WERI-Rb-1 (cell line): ENCODE measurements around the gene ZNF865.

ENCODE experiments used
- DNase-seq: peaks from one replicate; pipeline ENCODE4 v3.0.0-alpha.2; 2020
- H3K27ac ChIP-seq: fragments of 250-450 bp; sonication (Bioruptor Pico); 2 replicates; pipeline ENCODE4 v1.5.1; 2020; ENCODE audit warnings: mild to moderate bottlenecking, moderate library complexity
- H3K27me3 ChIP-seq: fragments of 250-450 bp; sonication (Bioruptor Pico); 2 replicates; pipeline ENCODE4 v1.5.1; 2021; ENCODE audit warnings: mild to moderate bottlenecking, low read depth, moderate library complexity; ENCODE audit not compliant: insufficient read depth, severe bottlenecking
- H3K36me3 ChIP-seq: fragments of 250-450 bp; sonication (Bioruptor Pico); 2 replicates; pipeline ENCODE4 v1.5.1; 2020; ENCODE audit warnings: mild to moderate bottlenecking, moderate library complexity
- H3K4me3 ChIP-seq: 2 replicates; pipeline ENCODE4 v1.5.1; 2011; ENCODE audit warnings: low read depth, mild to moderate bottlenecking, control low read depth, low read length
- H3K9me3 ChIP-seq: fragments of 250-450 bp; sonication (Bioruptor Pico); 2 replicates; pipeline ENCODE4 v1.5.1; 2021; ENCODE audit warnings: mild to moderate bottlenecking, moderate library complexity; ENCODE audit not compliant: severe bottlenecking
- TF ChIP-seq, protein P1 (sequence below): IDR thresholded peaks from 2 replicates; pipeline ENCODE4 v1.5.1; 2011; ENCODE audit warnings: low read depth, mild to moderate bottlenecking, control low read depth, inconsistent platforms, low read length

ZNF865 gene

DNA sequence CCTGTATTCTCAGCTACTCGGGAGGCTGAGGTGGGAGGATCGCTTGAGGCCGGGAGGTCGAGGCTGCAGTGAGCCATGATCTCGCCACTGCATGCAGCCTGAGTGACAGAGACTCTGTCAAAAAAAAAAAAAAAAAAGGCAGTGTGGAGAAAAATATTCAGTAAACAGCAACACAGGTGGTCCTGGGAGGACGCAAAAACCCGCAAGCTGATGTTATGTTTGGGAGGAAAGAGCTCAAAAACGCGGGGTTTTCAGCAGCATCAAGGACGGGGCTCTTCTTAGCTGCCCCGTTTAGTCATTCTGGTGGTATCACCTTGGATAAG, 19.5 kb downstream of the ZNF865 start:
- DNase-seq = no peak
- peaks cover 3% of the 10 kb centered on the region for H3K9me3 ChIP-seq
- peak overlapping the region; percentile 91 for H3K27ac ChIP-seq
- H3K36me3 ChIP-seq = peaks cover 10% of the 10 kb centered on the region
- no peaks in the 10 kb centered on the region for H3K27me3 ChIP-seq
- TF ChIP-seq, protein P1, sequence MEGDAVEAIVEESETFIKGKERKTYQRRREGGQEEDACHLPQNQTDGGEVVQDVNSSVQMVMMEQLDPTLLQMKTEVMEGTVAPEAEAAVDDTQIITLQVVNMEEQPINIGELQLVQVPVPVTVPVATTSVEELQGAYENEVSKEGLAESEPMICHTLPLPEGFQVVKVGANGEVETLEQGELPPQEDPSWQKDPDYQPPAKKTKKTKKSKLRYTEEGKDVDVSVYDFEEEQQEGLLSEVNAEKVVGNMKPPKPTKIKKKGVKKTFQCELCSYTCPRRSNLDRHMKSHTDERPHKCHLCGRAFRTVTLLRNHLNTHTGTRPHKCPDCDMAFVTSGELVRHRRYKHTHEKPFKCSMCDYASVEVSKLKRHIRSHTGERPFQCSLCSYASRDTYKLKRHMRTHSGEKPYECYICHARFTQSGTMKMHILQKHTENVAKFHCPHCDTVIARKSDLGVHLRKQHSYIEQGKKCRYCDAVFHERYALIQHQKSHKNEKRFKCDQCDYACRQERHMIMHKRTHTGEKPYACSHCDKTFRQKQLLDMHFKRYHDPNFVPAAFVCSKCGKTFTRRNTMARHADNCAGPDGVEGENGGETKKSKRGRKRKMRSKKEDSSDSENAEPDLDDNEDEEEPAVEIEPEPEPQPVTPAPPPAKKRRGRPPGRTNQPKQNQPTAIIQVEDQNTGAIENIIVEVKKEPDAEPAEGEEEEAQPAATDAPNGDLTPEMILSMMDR = no peak
- peak overlapping the region; percentile 58 for H3K4me3 ChIP-seq

GRCh38 chr19:55626350-55626749, 20.9 kb downstream of the ZNF865 start:
- Histone ChIP-seq H3K9me3 (peaks cover 3% of the 10 kb centered on the region), H3K4me3 (no peak overlapping the region), H3K36me3 (peaks cover 3% of the 10 kb centered on the region), H3K27ac (no peak overlapping the region), H3K27me3 (no peaks in the 10 kb centered on the region)
- TF ChIP-seq, protein P1 = no peak
- DNase-seq = no peak

GRCh38 chr19:55632463-55632834, 27.0 kb downstream of the ZNF865 start:
- Histone ChIP-seq H3K36me3 (no peaks in the 10 kb centered on the region), H3K27me3 (no peaks in the 10 kb centered on the region), H3K27ac (no peak overlapping the region; the same call in 1 of the 2 replicates), H3K4me3 (no peak overlapping the region), H3K9me3 (no peaks in the 10 kb centered on the region)
- TF ChIP-seq, protein P1 = peak; percentile 55
- peak; percentile 93 for DNase-seq

DNA sequence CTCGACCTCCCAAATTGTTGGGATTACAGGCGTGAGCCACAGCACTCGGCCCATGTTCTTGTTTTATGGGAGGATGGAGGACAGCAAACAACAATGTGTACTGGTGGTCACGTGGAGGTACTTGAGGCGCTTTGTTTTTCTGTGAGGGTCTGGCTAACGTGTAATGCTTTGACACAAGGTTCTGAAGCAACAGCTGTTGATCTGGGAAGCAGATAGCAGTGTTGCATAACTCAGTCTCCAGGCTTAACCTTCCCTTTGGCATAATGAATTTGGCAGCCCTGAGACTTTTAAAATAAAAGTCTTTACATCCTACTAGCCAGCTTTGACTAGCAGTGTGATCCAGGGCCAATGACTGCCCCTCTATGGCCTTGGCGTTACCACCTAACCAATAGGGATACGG, 28.4 kb downstream of the ZNF865 start:
- no peak overlapping the region; the same call in 1 of the 2 replicates for H3K27ac ChIP-seq
- H3K9me3 ChIP-seq = no peaks in the 10 kb centered on the region
- H3K36me3 ChIP-seq = 0 out of 2 replicates have a peak, but pooled peaks cover 4% of the 10 kb centered on the region
- TF ChIP-seq, protein P1 = no peak
- no peak overlapping the region for H3K4me3 ChIP-seq
- DNase-seq = no peak
- H3K27me3 ChIP-seq = no peaks in the 10 kb centered on the region

DNA sequence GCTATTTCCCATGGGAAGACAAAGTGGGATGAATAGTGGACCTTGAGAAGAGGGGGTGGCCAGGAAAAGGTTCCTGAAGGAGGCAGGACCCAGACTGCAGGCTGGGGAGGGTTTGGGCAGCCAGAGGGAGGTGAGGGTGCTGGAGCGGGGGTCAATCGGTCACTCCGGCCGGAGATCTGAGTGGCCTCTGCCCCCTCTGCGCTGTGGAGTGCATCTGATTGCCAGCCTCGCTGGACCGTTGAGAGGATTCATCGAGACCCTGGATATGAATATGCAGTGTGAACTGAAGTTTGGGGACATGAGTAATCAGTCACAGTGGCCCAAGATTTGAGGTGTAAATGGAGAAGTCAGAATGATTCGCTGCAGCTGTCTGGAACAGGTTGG, 29.9 kb downstream of the ZNF865 start:
- peak overlapping the region; percentile 72 for H3K27ac ChIP-seq
- H3K4me3 ChIP-seq = peak overlapping the region; percentile 67
- 0 out of 2 replicates have a peak, but pooled peaks cover 4% of the 10 kb centered on the region for H3K36me3 ChIP-seq
- H3K9me3 ChIP-seq = no peaks in the 10 kb centered on the region
- no peak for DNase-seq
- H3K27me3 ChIP-seq = no peaks in the 10 kb centered on the region
- TF ChIP-seq, protein P1 = no peak

DNA sequence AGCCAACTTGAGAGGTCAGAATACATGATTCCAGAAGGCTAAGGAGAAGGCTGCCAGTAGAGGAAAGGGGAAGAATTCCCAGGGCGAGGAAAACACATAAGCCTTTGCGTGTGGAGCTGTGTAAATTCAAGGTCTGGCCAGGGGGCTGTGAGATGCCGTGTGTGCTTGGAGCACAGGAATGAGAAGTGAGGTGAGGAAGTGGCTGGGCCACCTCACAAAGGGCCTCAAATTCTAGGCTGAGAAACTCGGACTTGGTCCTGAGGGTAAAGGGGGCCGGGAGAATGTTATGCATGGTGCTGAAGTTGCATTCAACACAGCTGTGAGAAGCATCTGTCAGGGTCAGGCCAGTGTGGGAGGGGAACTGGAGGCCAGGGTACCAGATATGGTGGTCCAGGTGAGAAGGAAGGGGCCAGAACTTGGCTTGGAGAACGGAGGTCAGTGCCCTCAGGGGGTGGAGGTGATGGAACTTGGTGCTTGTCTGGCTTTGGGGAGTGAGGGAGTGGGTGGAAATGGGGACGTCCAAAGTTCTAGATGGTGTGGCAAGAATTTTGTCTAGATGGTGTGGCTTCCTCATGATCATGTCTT, 30.5 kb downstream of the ZNF865 start:
- Histone ChIP-seq H3K36me3 (0 out of 2 replicates have a peak, but pooled peaks cover 4% of the 10 kb centered on the region), H3K9me3 (no peaks in the 10 kb centered on the region), H3K27me3 (no peaks in the 10 kb centered on the region), H3K4me3 (no peak overlapping the region; the same call in 1 of the 2 replicates), H3K27ac (no peak overlapping the region)
- TF ChIP-seq, protein P1 = no peak
- DNase-seq = no peak
